Neuron (in vitro differentiated cells): ENCODE results near the gene SEMA6B.

Experiments
- H2AFZ ChIP-seq: one replicate; pipeline ENCODE4 v1.6.1; 2013; ENCODE audit warnings: low read depth, mild to moderate bottlenecking, inconsistent platforms, low read length, moderate library complexity
- H3K27me3 ChIP-seq: one replicate; pipeline ENCODE4 v1.6.1; 2013; ENCODE audit warnings: low read length; ENCODE audit not compliant: insufficient read depth
- H3K36me3 ChIP-seq: one replicate; pipeline ENCODE4 v1.6.1; 2013; ENCODE audit warnings: low read length; ENCODE audit not compliant: insufficient read depth
- H3K4me1 ChIP-seq: one replicate; pipeline ENCODE4 v1.6.1; 2013; ENCODE audit warnings: low read length; ENCODE audit not compliant: insufficient read depth
- H3K4me3 ChIP-seq: 2 replicates; pipeline ENCODE4 v1.5.1; 2013; ENCODE audit warnings: mild to moderate bottlenecking, low read length, moderate library complexity
- H3K9me3 ChIP-seq: one replicate; pipeline ENCODE4 v1.6.1; 2013; ENCODE audit warnings: low read length

SEMA6B gene

DNA sequence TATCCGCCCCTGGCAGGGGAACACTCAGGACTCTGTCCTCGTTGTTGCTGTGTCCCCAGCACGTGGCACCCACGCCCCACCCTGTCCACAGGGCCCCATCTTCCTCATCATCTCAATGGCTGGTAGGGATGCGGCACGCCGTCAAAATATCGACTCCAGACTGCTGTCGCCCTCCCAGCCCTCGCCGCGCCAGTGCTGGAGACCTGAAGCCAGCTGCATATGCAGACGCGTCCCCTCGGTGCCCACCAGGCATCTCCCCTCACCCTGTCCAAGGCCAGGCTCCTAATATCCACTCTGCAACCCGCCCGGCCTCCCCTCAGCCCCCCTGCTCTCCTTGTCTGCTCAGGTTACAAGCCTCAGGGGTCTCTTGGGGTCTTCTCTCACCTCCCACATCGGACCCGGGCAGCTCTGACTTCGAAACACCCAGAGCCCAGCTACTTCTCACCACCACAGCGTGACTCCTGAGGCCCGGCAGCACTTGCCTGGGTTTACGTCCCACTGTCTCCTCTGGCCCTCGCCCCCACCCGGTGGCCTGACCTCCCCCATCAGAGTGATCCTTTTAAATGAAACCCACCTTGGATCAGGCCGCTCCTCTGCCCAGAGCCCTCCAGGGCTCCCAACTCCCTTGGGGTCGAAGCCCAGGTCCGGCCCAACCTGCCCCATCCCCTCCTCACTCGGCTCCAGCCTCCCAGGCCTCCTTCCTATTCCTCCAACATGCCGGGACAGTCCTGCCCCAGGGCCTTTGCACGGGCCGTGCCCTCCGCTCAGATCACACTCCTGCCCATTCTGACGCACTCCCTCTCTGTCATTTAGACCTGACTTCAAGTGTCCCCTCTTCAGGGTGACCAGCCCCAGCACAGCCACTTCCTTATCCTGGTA lies 53.7 kb downstream of the SEMA6B start:
- H2AFZ ChIP-seq = no peak overlapping the region
- no peaks in the 10 kb centered on the region for H3K9me3 ChIP-seq
- H3K27me3 ChIP-seq = no peaks in the 10 kb centered on the region
- peaks cover 30% of the 10 kb centered on the region for H3K36me3 ChIP-seq
- peaks cover 7% of the 10 kb centered on the region for H3K4me1 ChIP-seq
- H3K4me3 ChIP-seq = no peak overlapping the region

- H3K4me3 ChIP-seq = no peak overlapping the region
- H3K4me1 ChIP-seq = peaks cover 7% of the 10 kb centered on the region
- peaks cover 35% of the 10 kb centered on the region for H3K36me3 ChIP-seq
- no peaks in the 10 kb centered on the region for H3K9me3 ChIP-seq
- no peaks in the 10 kb centered on the region for H3K27me3 ChIP-seq
- H2AFZ ChIP-seq = no peak overlapping the region
Measured at GRCh38 chr19:4504891-4505569, 54.5 kb downstream of the SEMA6B start.

GRCh38 chr19:4504297-4504701 lies 55.2 kb downstream of the SEMA6B start:
- no peaks in the 10 kb centered on the region for H3K27me3 ChIP-seq
- peaks cover 41% of the 10 kb centered on the region for H3K36me3 ChIP-seq
- no peak overlapping the region for H2AFZ ChIP-seq
- H3K4me1 ChIP-seq = peaks cover 7% of the 10 kb centered on the region
- no peak overlapping the region for H3K4me3 ChIP-seq
- H3K9me3 ChIP-seq = no peaks in the 10 kb centered on the region

GRCh38 chr19:4503825-4504170 lies 55.7 kb downstream of the SEMA6B start:
- no peaks in the 10 kb centered on the region for H3K27me3 ChIP-seq
- H3K36me3 ChIP-seq = peaks cover 42% of the 10 kb centered on the region
- H3K9me3 ChIP-seq = no peaks in the 10 kb centered on the region
- no peak overlapping the region for H3K4me3 ChIP-seq
- H2AFZ ChIP-seq = no peak overlapping the region
- H3K4me1 ChIP-seq = peaks cover 7% of the 10 kb centered on the region

DNA sequence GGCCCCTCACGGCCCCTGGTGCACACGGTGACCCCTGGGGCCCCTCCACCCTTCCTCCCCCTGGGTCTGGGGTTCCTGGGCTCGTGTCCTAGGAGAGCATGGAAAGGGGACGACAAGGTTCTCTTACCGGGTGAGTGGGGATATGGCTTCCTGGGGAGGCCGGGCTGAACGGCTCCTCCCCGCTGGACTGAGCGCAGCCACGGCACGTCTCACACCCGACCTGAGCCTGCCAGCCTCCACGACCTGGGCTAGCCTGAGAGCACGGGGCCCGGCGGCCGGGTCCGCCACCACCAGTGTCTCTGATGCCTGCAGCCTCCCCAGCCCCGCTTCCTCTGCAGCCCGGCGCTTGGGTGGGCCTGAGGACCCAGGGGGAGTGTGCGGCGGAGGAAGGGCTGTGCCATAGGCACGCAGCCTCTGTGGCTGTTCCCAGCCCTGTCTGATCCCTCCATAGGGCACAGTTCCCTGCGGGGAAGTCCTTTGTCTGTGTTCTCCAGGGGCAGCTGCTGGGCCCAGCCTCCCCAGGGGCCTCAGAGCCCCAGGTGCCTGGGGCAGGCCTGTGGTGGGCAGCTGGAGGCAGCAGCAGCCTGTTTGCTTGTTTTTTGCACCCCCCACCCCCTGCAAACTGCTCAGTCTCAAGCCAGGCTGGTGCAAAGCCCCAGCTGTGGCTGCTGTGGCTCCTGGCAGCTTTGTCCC lies 56.2 kb downstream of the SEMA6B start:
- Histone ChIP-seq H2AFZ (no peak overlapping the region), H3K4me3 (no peak overlapping the region), H3K27me3 (no peaks in the 10 kb centered on the region), H3K36me3 (peaks cover 47% of the 10 kb centered on the region), H3K9me3 (no peaks in the 10 kb centered on the region), H3K4me1 (peaks cover 7% of the 10 kb centered on the region)

DNA sequence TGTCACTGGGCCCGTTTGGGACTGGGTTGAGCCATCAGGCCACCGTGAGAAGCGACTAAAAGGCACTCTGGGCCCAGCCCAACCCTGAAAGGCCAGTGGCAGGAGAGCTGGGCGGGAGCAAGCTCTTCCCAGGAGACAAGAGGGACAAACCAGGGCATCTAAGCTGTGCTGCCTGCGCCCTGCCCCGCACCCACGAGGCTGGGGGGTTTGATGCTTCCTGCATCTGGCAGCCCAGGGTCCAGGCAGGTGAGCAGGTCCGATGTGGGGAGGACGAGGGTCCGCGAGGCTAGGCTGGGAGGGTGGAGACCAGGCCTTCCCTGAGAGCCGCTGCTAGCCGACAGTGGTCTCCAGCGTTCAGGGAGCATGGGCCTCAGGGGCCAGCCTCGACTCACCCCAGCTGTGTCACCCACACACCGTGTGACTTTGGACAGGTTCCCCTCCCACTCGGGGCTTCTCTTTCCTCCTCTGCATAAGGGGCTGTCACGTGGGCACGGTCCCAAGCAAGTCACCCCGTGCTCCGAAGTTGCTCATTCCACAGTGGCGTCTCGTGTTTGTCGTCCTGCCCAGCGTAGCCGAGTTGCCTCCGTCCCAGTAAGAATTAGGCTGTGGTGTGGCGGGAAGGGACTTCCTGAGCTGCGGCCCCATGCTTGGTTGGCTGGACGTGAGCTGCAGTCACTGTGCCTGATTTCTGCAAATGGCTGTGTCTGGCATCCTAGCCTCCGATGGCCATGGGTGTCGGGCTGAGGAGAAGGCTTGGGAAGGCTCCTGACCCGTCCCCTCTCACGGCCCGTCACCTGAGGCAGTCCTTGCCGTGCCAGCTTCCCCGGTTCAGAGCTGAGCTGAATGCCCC lies 57.0 kb downstream of the SEMA6B start:
- Histone ChIP-seq H3K36me3 (peaks cover 55% of the 10 kb centered on the region), H2AFZ (no peak overlapping the region), H3K27me3 (no peaks in the 10 kb centered on the region), H3K4me3 (no peak overlapping the region), H3K4me1 (peaks cover 7% of the 10 kb centered on the region), H3K9me3 (no peaks in the 10 kb centered on the region)

GRCh38 chr19:4501691-4502090 lies 57.8 kb downstream of the SEMA6B start:
- H2AFZ ChIP-seq = no peak overlapping the region
- H3K4me3 ChIP-seq = no peak overlapping the region
- H3K4me1 ChIP-seq = peaks cover 7% of the 10 kb centered on the region
- H3K36me3 ChIP-seq = peaks cover 55% of the 10 kb centered on the region
- no peaks in the 10 kb centered on the region for H3K27me3 ChIP-seq
- H3K9me3 ChIP-seq = no peaks in the 10 kb centered on the region

GRCh38 chr19:4500841-4501591 lies 58.5 kb downstream of the SEMA6B start:
- Histone ChIP-seq H3K4me3 (no peak overlapping the region), H2AFZ (no peak overlapping the region), H3K4me1 (peaks cover 7% of the 10 kb centered on the region), H3K9me3 (no peaks in the 10 kb centered on the region), H3K27me3 (no peaks in the 10 kb centered on the region), H3K36me3 (peaks cover 61% of the 10 kb centered on the region)

GRCh38 chr19:4499855-4500254 lies 59.6 kb downstream of the SEMA6B start:
- H3K36me3 ChIP-seq = peaks cover 65% of the 10 kb centered on the region
- H3K4me1 ChIP-seq = peaks cover 7% of the 10 kb centered on the region
- H2AFZ ChIP-seq = no peak overlapping the region
- H3K4me3 ChIP-seq = no peak overlapping the region
- H3K9me3 ChIP-seq = no peaks in the 10 kb centered on the region
- H3K27me3 ChIP-seq = no peaks in the 10 kb centered on the region

- no peak overlapping the region for H2AFZ ChIP-seq
- no peaks in the 10 kb centered on the region for H3K9me3 ChIP-seq
- H3K4me1 ChIP-seq = peaks cover 7% of the 10 kb centered on the region
- no peak overlapping the region for H3K4me3 ChIP-seq
- H3K27me3 ChIP-seq = no peaks in the 10 kb centered on the region
- peaks cover 71% of the 10 kb centered on the region for H3K36me3 ChIP-seq
Measured at GRCh38 chr19:4499318-4499717, 60.2 kb downstream of the SEMA6B start.

DNA sequence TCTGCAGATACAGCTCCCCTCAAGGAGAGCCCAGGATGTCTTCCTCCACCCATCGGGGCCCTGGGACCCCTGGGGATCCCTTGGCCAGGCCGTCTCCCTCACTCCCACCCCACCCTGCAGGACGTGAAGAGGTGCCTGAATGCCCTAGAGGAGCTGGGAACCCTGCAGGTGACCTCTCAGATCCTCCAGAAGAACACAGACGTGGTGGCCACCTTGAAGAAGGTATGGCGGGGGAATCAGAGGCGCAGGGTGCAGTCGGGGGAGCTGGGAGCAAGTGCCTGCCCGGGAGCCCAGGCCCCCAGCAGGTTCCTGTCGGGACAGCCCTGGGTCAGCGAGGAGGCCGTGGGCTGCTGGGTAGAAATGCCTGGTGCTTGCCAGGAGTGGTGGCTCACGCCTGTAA lies 60.8 kb downstream of the SEMA6B start:
- Histone ChIP-seq H2AFZ (no peak overlapping the region), H3K9me3 (no peaks in the 10 kb centered on the region), H3K36me3 (peaks cover 74% of the 10 kb centered on the region), H3K4me1 (peaks cover 3% of the 10 kb centered on the region), H3K27me3 (no peaks in the 10 kb centered on the region), H3K4me3 (no peak overlapping the region)

- no peaks in the 10 kb centered on the region for H3K27me3 ChIP-seq
- no peak overlapping the region for H3K4me3 ChIP-seq
- H3K36me3 ChIP-seq = peaks cover 77% of the 10 kb centered on the region
- H3K4me1 ChIP-seq = no peaks in the 10 kb centered on the region
- H2AFZ ChIP-seq = no peak overlapping the region
- H3K9me3 ChIP-seq = no peaks in the 10 kb centered on the region
Measured at GRCh38 chr19:4497770-4498389, 61.6 kb downstream of the SEMA6B start.
